ENCODE results near the gene GADD45GIP1. TPM values are rescaled to one million over a fixed set of nuclear protein-coding genes. Genes with fewer than 3 reads are reported as not detected.

Gene GADD45GIP1
- total and polyA plus RNA-seq, 12 donors, result 16.5 to 213 (median 49.5) TPM

- intact Hi-C loops (cut with DNase I), result loop anchor here in 1 of 2 donors (10.0 kb wide), 1 partner anchor 305 kb away; no protein-coding TSS in a partner anchor
- peaks cover 0 to 8% of the 10 kb centered on the region in 2 donors for H3K4me1 ChIP-seq (replicated peaks in 1 of 2)
- H3K27me3 ChIP-seq, result no peaks in the 10 kb centered on the region
- peak; percentile 72 to 83 (median 78) for DNase-seq
- no peaks in the 10 kb centered on the region for H3K9me3 ChIP-seq (replicated peaks in 1 of 3)
- WGBS, 4 donors, result 36 to 53% (median 38%) methylated on average over 4 to 14 of the region's 14 CpGs
- H3K27ac ChIP-seq, result peak within 1 kb of the TSS in 3 of 5 donors; percentile 3 to 74 (median 38)
- H3K36me3 ChIP-seq (replicated peaks in 1 of 2), result no peaks in the 10 kb centered on the region
- peak in 1 of 2 donors; percentile 33 for TF ChIP-seq POLR2A (IDR thresholded peaks at IDR 0.05)
- TF ChIP-seq CTCF (IDR thresholded peaks at IDR 0.05), result no peak
- no peak within 1 kb of the TSS for H3K4me3 ChIP-seq
Measured at GRCh38 chr19:12969292-12969988, 12.4 kb upstream of the GADD45GIP1 start, which contains the start of gene DAND5. TSS of gene DAND5 (plus strand) at chr19:12969576. CDS start at chr19:12969661, 85 bp downstream.

- TF ChIP-seq CTCF (IDR thresholded peaks at IDR 0.05) (no peak), POLR2A (IDR thresholded peaks at IDR 0.05) (no peak)
Measured at GRCh38 chr19:12967907-12968306, 10.9 kb upstream of the GADD45GIP1 start.

GRCh38 chr19:12965812-12966135 is 8.8 kb upstream of the GADD45GIP1 start:
- Histone ChIP-seq H3K4me3 (no peak overlapping the region), H3K9me3 (replicated peaks in 1 of 3) (no peaks in the 10 kb centered on the region), H3K4me1 (replicated peaks in 1 of 2) (peaks cover 0 to 8% of the 10 kb centered on the region in 2 donors), H3K36me3 (replicated peaks in 1 of 2) (no peaks in the 10 kb centered on the region), H3K27ac (no peak overlapping the region), H3K27me3 (no peaks in the 10 kb centered on the region)
- no peak for TF ChIP-seq POLR2A (IDR thresholded peaks at IDR 0.05)
- TF ChIP-seq CTCF (IDR thresholded peaks at IDR 0.05), result no peak
- intact Hi-C loops (cut with DNase I), result loop anchor here in 1 of 2 donors (10.0 kb wide), 1 partner anchor 309 kb away; no protein-coding TSS in a partner anchor
- no peak for DNase-seq
- WGBS, 4 donors, result 43 to 48% (median 46%) methylated on average over 8 of the region's 8 CpGs

More at GRCh38 chr19:12967907-12968306, 10.9 kb upstream of the GADD45GIP1 start:
- Histone ChIP-seq H3K9me3 (replicated peaks in 1 of 3) (no peaks in the 10 kb centered on the region), H3K36me3 (replicated peaks in 1 of 2) (no peaks in the 10 kb centered on the region), H3K4me3 (no peak overlapping the region), H3K27ac (no peak overlapping the region), H3K27me3 (no peaks in the 10 kb centered on the region), H3K4me1 (replicated peaks in 1 of 2) (peaks cover 0 to 8% of the 10 kb centered on the region in 2 donors)
- WGBS, 4 donors, result 86 to 91% (median 89%) methylated on average over 5 of the region's 5 CpGs
- intact Hi-C loops (cut with DNase I), result loop anchor here in 1 of 2 donors (10.0 kb wide), 1 partner anchor 307 kb away; no protein-coding TSS in a partner anchor
- DNase-seq, result no peak

GRCh38 chr19:12965017-12965811 is 8.2 kb upstream of the GADD45GIP1 start:
- TF ChIP-seq CTCF (IDR thresholded peaks at IDR 0.05), result peak; percentile 91 to 97 (median 95)
- TF ChIP-seq POLR2A (IDR thresholded peaks at IDR 0.05), result no peak
- peaks cover 0 to 8% of the 10 kb centered on the region in 2 donors for H3K4me1 ChIP-seq (replicated peaks in 1 of 2)
- WGBS, 4 donors, result 1 to 2% (median 1%) methylated on average over 13 to 34 of the region's 34 CpGs
- DNase-seq, result peak; percentile 74 to 88 (median 80)
- H3K27ac ChIP-seq, result peak overlapping the region in 1 of 5 donors; percentile 47
- no peaks in the 10 kb centered on the region for H3K36me3 ChIP-seq (replicated peaks in 1 of 2)
- peak overlapping the region in 2 of 4 donors; percentile 34 to 69 for H3K4me3 ChIP-seq
- H3K9me3 ChIP-seq (replicated peaks in 1 of 3), result no peaks in the 10 kb centered on the region
- no peaks in the 10 kb centered on the region for H3K27me3 ChIP-seq
- intact Hi-C loops (cut with DNase I), result loop anchor here in 1 of 2 donors (10.0 kb wide), 1 partner anchor 310 kb away; no protein-coding TSS in a partner anchor
